Adrenal gland (tissue), 12 donors: Measurements from ENCODE around the gene SOX4. TPM values are rescaled to one million over a fixed set of nuclear protein-coding genes. Genes with fewer than 3 reads are reported as not detected.

Experiments
- DNase-seq, 7 donors: peaks; one replicate each; pipeline ENCODE4 v3.0.0-alpha.2; 2019 to 2020
- H3K27ac ChIP-seq, 5 donors: fragments of 200-600 bp; sonication (generic) in 4 of 5; 1 replicate in 3 of 5; 2 replicates in 2 of 5; pipeline versions ENCODE4 v1.5.1 to v1.8.0; 2016 to 2020; ENCODE audit warnings: mild to moderate bottlenecking in 1 of 5
- H3K27me3 ChIP-seq: fragments of 200-600 bp; 2 replicates; pipeline ENCODE4 v1.8.0; 2021
- H3K36me3 ChIP-seq, 2 donors: fragments of 200-600 bp; replicated peaks in 1 of 2; 1 replicate in 1 of 2; 2 replicates in 1 of 2; pipeline versions ENCODE4 v1.5.1 to v1.8.0; 2018 to 2022
- H3K4me1 ChIP-seq, 2 donors: fragments of 200-600 bp; replicated peaks in 1 of 2; 1 replicate in 1 of 2; 2 replicates in 1 of 2; pipeline versions ENCODE4 v1.5.1 to v1.8.0; 2018 to 2021
- H3K4me3 ChIP-seq, 4 donors: fragments of 200-600 bp; sonication (generic) in 3 of 4; one replicate each; pipeline ENCODE4 v1.5.1; 2016 to 2018
- H3K9me3 ChIP-seq, 3 donors: fragments of 200-600 bp; sonication (generic) in 1 of 3; replicated peaks in 1 of 3; 1 replicate in 2 of 3; 2 replicates in 1 of 3; pipeline versions ENCODE4 v1.5.1 to v1.8.0; 2016 to 2021
- CTCF ChIP-seq, 6 experiments: fragments of 450-650 bp in 4 of 6; fragments of 200-600 bp in 2 of 6; sonication (generic) in 1 of 6; IDR thresholded peaks; 1 replicate in 5 of 6; 2 replicates in 1 of 6; pipeline versions ENCODE4 v1.5.1 to v1.8.0; 2016 to 2021; ENCODE audit warnings: antibody characterized with exemption in 6 of 6, mild to moderate bottlenecking in 2 of 6, moderate library complexity in 1 of 6
- POLR2A ChIP-seq, 2 donors: fragments of 450-650 bp; IDR thresholded peaks; one replicate each; pipeline ENCODE4 v1.6.1; 2017; ENCODE audit warnings: antibody characterized with exemption in 2 of 2, mild to moderate bottlenecking in 2 of 2, moderate library complexity in 1 of 2
- WGBS, 4 donors: extraction: QIAGEN DNeasy Blood & Tissue Kit in 2 of 4; methylation state at CpG; one replicate each; pipeline versions ENCODE4 v1.1.5 to v1.1.7; 2013 to 2017; 5-methylcytosine and 5-hydroxymethylcytosine counted together
- intact Hi-C, 2 donors: fragments of 100-400 bp; cut with DNase I; formaldehyde crosslinking; loops; one replicate each; pipeline versions ENCODE4 v1.14.1 to v1.15.0; 2022 to 2023
- polyA plus RNA-seq, 3 donors: library from polyadenylated mRNA; stranded (reverse); fragments of 200-250 nt in 2 of 3; fragments of 350-450 nt in 1 of 3; fragmentation: Illumina TruSeq in 1 of 3; extraction: RNeasy Lipid Tissue Mini Kit (QIAGEN cat#74804) in 1 of 3; gene quantifications; one replicate each; pipeline ENCODE4 v1.2.3, GENCODE V29; 2013 to 2014
- total RNA-seq, 9 donors: library from RNA; depleted of rRNA in 4 of 9; stranded (reverse); fragments of >200 nt in 4 of 9; fragments of 120-200 nt in 1 of 9; fragmentation: NEBNext Ultra II Directional in 1 of 9; extraction: Animal tissue kit (Norgen Biotek cat#: 25700) in 1 of 9; gene quantifications; one replicate each; pipeline versions ENCODE4 v1.1.0 to v1.2.4, GENCODE V29; 2013 to 2023
- donor health status: healthy with polysubstance abuse.
- donor health status: Bipolar disorder and iron deficiency.
- donor health status: DM: yes; HTN: yes; CAD: no.
- donor health status: DM: no; HTN: no; CAD: no.
- donor health status: DM: no; HTN: no; CAD: no.
- donor health status: DM: yes; HTN: yes; CAD: no.

SOX4 gene
- total and polyA plus RNA-seq, 12 donors: 1.6 to 12.8 (median 6.6) TPM

GRCh38 chr6:21593927-21594415 is 420 bp downstream of the SOX4 start:
- Histone ChIP-seq H3K36me3 (no peaks in the 10 kb centered on the region), H3K9me3 (no peaks in the 10 kb centered on the region), H3K4me3 (peak overlapping the region in 3 of 4 donors; percentile 54 to 62 (median 56)), H3K4me1 (peaks cover 5 to 17% of the 10 kb centered on the region in 2 donors), H3K27ac (peak overlapping the region; percentile 60 to 92 (median 88)), H3K27me3 (no peaks in the 10 kb centered on the region)
- TF ChIP-seq CTCF (IDR thresholded peaks at IDR 0.05) (no peak), POLR2A (IDR thresholded peaks at IDR 0.05) (peak in 1 of 2 donors; percentile 8)
- intact Hi-C loops: no loop called here
- WGBS, 4 donors: 0 to 1% (median 0%) methylated on average over 18 to 19 of the region's 19 CpGs
- DNase-seq: peak; percentile 35 to 58 (median 40)

GRCh38 chr6:21594416-21595281 is 1.1 kb downstream of the SOX4 start:
- DNase-seq: peak; percentile 62 to 81 (median 66)
- intact Hi-C loops: no loop called here
- Histone ChIP-seq H3K27me3 (no peaks in the 10 kb centered on the region), H3K4me1 (peaks cover 5 to 17% of the 10 kb centered on the region in 2 donors), H3K27ac (peak overlapping the region; percentile 60 to 92 (median 88)), H3K4me3 (peak overlapping the region in 3 of 4 donors; percentile 54 to 62 (median 56)), H3K36me3 (no peaks in the 10 kb centered on the region), H3K9me3 (no peaks in the 10 kb centered on the region)
- WGBS, 4 donors: 0 to 1% (median 0%) methylated on average over 3 to 112 of the region's 112 CpGs
- TF ChIP-seq POLR2A (IDR thresholded peaks at IDR 0.05) (peak in 1 of 2 donors; percentile 50), CTCF (IDR thresholded peaks at IDR 0.05) (no peak)

- no peaks in the 10 kb centered on the region for H3K9me3 ChIP-seq
- H3K4me1 ChIP-seq: peaks cover 5 to 17% of the 10 kb centered on the region in 2 donors
- H3K36me3 ChIP-seq: no peaks in the 10 kb centered on the region
- intact Hi-C loops: no loop called here
- H3K4me3 ChIP-seq: peak overlapping the region in 3 of 4 donors; percentile 47 to 62 (median 56)
- peak; percentile 17 to 62 (median 41) for DNase-seq
- 0 to 3% (median 1%) methylated on average over 39 to 108 of the region's 108 CpGs for WGBS, 4 donors
- TF ChIP-seq POLR2A (IDR thresholded peaks at IDR 0.05): no peak
- TF ChIP-seq CTCF (IDR thresholded peaks at IDR 0.05): peak in 3 of 6 experiments; percentile 9 to 41 (median 11)
- no peaks in the 10 kb centered on the region for H3K27me3 ChIP-seq
- H3K27ac ChIP-seq: peak overlapping the region; percentile 60 to 92 (median 88)
Measured at GRCh38 chr6:21595285-21596144, 2.0 kb downstream of the SOX4 start.
